G401 (cell line): ENCODE results near the gene SCUBE2. TPM values are rescaled to one million over a fixed set of nuclear protein-coding genes. Genes with fewer than 3 reads are reported as not detected.

Source experiments
- DNase-seq: peaks from one replicate; pipeline ENCODE4 v3.0.0-alpha.2; 2015; ENCODE audit warnings: low spot score
- in situ Hi-C: cut with HindIII; loops from 2 replicates; pipeline ENCODE4 v1.10.0; 2016; ENCODE audit warnings: low sequenced_read_pairs, mixed read lengths
- total RNA-seq: library from RNA; depleted of rRNA; stranded (reverse); fragments of >200 nt; shearing (Covaris generic); gene quantifications from 2 replicates; pipeline ENCODE4 v1.2.3, GENCODE V29; 2014; rRNA removed

Gene SCUBE2
- total RNA-seq: 0.06 TPM in 1 of 2 replicates, not detected in the other

DNA sequence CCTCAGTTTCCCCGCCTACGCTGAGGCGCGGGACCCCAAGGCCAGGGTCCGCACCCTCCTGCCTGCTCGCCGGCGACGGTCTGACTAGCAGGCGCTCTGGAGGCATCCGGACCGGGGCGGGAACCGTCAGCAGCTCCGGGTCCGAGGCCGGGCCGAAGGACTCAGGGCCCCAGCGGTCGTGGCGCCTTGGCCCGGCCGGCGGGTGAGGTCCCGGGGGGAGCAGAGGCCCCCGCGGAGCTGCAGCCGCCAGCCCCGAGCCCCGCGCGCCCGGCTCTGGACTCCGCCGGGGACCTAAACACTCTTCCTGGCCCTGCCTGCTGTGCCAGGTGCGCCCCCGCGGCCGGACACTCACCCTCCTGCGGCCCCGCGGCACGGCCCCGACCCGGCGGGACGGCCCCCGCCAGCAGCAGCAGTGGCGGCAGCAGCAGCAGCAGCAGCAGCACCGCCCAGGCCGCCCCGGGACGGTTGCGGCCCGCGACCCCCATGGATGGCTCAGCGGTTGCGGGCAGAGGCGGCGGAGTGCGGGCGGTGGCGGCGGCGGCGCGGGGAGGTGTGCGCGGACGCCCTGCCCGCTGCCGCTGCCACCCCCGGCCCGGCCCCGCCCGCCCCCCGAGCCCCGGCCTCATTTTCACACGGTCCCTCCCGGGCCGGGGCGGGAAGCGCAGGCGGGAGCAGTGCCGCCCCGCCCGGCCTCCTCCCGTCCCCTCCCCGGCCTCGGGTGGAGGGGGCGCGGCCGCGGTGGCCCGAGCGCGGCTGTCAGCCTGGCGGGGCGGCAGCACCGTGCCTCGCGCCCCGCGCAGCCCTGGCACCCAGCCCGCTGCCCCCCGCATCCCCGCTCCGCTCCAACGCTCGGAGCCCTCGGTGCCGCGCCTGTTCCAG is at the start of gene SCUBE2:
Gene SCUBE2 (minus strand): TSS at position 556 of the 879 bp plus-strand sequence. CDS start 71 bp downstream, at position 485.
- DNase-seq: no peak
- in situ Hi-C loops: no loop called here

DNA sequence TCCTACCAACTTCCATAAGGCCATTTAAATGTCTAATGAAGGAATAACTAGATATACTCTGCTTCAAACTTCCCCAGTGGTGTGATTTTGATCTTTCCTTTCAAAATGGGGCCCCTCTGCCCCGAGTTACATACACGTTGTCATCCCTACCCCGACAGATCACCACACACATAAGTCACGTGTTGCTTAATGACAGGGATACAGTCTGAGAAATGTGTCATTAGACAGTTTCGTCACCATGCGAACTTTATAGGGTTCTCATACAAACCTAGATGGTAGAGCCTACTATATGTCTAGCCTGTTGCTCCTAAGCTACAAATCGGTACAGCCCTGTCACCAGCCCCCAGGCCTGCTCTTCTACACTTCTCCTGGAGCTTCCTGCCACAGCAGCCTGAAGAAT is 49.8 kb upstream of the SCUBE2 start:
- in situ Hi-C loops: no loop called here
- DNase-seq: no peak

DNA sequence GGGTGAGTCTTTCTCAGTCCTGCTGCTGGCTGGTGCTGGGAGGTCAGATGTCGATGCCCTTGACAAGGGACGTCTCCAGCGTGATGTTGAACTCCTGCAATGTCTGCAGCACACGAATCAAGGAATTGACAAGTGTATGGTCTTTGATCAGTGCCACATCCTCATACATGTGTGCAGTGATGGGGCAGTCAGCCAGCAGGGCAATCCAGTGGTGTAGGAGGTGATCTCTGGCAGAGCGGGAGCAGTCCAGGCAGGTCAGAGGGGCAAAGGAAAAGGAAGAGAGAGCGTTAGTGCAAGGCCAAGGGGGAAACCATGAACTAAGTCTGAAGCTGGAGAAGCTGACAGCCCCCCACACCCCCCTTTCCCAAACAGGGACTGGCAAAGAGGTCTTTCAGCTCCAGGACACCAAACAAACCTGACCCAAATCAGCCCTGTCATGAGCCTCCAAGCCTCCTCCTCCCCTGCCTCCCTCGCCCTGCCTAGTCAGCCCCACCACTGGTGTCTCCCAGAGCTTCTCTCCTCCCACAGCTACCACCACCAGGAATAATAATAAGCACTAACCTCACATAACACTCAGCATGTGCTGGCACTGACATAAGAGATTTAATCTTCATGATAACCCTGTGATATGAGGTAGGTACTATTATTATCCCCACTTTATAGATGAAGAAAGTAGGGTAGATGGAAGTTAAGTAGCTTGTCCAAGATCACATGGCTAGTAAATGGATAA is 48.4 kb upstream of the SCUBE2 start:
- DNase-seq: no peak
- in situ Hi-C loops: no loop called here

DNA sequence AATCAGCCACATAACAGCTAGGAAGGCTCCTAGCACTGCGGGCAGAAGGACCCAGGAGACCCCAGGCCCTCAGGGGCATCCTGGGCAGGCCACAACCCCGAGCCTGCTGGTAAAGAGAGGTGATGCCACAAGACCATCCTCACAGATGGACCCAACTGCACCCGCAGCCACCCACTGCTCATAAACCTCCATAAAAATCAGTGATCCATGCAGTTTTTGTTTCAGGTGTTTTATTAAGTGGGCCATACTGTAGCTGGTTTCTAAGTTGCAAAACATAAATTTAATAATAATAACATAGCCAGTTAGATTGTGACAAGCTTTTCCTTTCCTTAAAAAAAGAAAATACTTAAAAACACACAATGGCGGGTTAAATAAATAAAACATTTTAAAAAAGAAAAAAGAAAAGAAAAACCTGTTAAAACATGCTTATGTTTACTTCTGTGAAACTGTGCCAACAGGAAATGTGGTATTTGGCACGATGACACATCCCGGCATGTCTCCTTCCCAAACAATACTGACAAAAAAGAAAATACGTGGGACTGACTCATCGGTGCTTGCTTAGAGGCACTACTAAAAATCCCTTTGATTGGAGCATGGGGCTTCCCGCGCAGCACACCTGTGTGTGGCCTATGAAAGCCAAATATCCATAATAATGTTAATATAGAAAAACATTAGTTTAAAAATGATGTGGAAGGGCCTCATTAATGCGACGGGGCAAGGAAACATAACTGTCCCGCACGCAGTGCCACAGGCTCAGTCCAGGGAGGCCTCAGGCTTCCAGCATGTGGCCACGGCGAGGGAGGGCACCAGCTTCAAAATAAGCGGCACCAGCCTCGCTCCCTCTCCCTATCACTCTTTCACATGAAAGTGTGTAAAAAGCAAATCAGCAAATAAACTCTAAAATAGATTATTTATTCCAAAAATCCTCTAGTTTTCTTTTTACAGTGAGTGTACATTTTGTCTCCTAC is 47.5 kb upstream of the SCUBE2 start:
- peak; percentile 69 for DNase-seq
- in situ Hi-C loops: no loop called here

DNA sequence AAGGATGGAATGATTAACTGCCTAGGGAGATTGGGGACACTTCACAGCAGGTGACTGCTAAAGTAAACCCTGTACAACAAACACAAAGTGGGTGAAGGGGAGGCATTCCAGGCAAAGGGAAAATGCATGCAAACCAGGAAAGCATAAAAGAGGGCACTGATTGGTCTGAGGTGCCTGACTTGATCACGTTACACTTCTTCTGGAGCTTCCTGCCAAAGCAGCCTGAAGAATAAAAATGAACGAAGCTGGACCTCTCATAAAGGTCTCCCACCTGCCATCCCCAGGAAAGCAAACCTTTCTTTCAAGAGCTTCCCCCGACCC is 46.7 kb upstream of the SCUBE2 start:
- DNase-seq: no peak
- in situ Hi-C loops: no loop called here

DNA sequence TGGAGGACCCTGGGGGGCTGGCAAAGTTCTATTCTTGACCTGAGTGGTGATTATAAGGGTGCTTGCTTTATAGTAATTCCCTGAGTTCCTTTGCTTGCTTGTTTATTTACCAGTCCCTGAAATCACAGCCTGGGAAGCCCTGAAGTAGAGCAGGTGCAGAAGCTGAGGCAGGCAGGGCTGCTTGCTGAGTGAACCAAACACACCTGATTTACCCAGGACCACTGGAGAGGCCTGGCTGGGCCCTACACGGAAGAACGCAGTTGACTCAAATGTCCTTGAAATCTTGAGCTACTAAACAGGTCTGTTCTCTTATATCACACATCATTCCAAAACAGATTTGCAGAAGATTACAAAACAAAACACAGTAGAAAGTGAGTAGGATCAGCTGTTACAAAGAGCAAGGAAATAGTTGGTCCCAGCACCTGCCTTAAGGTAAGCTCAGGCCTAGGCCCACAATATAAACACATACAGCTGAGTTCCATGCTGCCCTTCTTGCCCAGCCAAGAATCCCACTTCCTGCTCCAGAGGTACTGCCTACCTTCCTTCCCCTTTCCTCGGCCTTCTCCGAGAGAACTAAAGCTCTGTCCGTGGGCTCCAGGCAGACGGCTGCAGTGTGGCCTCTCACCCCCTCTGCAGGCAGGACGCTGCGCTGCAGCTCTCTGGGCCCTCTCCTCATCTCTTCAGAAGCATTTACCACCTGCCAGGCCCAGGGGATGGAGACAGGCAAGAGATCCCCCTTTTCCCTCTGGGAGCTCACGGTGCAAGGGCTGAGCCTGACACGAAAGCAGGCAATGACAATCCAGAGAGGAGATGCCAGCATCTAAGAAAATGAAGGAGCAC is 46.1 kb upstream of the SCUBE2 start:
- peak; percentile 91 for DNase-seq
- in situ Hi-C loops: no loop called here

DNA sequence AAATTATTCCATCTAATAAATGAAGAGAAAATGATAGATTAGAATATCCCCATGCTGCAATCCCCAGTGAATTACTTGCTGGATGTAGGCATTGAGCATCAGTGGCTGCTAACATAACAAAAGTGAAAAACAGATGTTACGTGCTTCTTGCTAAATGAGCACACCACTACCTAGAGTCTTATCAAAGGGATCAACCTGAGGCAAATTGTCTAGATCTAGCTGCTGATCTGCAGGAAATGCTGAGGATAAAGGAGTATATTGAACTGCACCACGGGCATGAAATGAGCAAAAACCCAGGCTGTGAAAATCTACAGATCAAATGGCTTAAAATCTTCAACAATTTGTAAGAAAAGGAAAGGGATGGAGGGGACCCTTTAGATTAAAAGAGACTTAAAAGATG is 45.3 kb upstream of the SCUBE2 start:
- in situ Hi-C loops: no loop called here
- DNase-seq: no peak

DNA sequence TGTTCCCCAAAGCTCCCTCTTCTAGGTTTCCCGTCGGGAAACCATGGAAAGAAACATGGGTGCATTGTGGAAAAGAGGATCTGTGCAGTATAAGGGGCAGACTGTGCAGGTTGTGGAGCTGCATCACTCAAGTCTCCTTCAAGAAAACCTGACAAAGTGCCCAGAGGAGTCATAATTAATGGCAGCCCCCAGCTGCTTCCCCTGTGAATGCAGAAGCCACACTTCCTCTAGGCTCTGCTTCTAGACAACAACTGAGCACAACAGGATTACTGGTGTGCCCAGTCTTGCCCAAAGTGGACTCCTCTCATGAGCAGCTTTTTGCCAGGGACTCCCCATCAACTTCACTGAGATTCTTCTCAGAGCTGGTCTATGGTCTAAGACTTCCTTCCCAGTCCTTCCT is 42.6 kb upstream of the SCUBE2 start:
- in situ Hi-C loops: no loop called here
- no peak for DNase-seq

DNA sequence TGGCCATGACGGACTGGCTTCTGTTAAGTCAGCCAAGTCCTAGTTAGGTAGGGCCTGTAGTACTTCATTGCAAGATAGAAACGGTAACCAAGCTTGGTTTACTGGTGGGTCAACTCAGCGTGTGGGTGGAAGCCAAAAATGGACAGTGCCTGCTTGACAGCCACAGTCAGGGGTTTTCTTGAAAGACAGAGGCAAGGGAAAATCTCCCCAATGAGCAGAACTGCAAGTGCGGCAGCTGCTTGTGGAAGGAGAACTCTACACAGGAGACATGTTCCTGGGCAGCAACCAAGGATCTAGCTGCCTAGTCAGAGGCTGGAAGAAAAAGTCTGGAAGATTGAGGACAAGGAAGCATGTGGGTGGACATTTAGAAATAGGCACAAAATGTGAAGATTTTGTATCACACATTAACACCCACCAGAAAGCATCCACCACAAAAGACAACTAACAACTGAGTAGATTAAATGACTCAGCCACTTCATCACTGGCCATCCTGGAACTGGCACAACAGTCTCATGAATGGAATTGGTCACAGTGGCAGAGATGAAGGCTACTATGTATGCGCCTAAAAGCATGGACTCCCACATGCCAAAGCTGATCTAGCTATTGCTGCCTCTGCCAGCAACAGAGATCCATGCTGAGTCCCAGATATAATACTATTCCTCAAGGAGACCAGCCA is 40.9 kb upstream of the SCUBE2 start:
- DNase-seq: no peak
- in situ Hi-C loops: no loop called here

DNA sequence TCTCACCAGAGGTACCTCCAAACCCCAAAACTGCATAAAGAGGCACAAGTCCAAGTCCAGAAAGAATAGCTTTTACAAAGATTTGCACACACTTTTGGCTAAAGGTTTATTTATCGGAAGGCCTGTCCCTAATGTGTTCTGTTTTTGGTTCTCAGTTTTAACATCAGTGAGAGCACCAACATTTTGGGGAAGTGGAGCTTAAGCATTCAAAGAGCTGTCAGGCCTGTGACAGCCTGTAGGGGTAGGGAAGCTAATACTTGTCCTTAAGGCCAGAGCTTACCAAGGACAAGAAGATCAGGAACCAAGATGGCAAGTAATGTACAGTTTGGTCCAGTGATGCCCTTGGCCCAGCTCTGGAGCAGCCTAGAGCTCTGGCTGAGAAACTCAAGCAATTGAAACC is 38.9 kb upstream of the SCUBE2 start:
- DNase-seq: no peak
- in situ Hi-C loops: no loop called here

DNA sequence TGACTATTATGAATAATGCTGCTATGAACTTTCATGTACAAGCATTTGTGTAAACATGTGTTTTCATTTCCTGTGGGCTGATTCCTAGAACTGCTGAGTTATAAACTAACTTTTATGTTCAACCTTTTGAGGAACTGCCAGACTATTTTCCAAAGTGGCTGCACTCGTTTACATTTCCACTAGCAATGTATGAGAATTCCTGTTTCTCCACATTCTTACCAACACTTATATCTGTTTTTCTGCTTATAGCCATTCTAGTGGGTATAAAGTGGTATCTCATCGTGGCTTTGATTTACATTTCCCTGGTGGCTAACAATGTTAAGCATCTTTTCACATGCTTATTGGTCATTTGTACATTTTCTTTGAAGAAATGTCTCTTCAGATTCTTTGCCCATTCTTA is 35.2 kb upstream of the SCUBE2 start:
- in situ Hi-C loops: no loop called here
- no peak for DNase-seq

DNA sequence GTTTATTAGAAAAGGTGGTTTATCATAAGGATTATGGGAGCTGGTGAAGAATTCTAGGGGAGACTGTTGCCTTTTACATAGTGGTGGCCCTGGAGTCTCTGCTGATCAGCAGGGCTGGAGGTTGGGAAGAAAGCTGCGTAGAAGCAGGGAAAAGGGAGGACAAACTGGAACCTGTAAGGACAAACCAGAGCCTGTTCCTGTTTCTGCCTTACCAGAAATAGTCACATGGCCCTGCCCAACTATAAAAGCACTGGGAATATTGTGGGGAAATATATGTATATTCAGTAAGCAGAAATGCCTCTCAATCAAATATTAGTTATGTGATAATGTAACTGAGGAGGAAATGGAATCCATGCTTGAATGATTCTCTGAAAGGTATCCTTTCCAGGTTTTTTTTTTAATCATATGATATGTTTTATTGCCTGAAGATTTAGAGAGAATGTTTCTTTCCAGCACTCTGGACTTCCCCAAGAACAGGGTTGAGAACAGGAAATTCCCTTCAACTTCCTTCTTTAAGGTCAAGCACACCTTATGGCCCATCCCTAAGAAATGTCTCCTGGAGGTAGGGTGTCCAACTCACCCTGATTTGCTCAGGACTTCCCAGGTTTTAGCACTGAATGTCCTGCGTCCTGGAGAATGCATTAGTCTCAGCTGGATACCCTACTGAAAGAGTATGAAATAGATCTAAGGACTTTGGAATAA is 33.9 kb upstream of the SCUBE2 start:
- in situ Hi-C loops: no loop called here
- no peak for DNase-seq

DNA sequence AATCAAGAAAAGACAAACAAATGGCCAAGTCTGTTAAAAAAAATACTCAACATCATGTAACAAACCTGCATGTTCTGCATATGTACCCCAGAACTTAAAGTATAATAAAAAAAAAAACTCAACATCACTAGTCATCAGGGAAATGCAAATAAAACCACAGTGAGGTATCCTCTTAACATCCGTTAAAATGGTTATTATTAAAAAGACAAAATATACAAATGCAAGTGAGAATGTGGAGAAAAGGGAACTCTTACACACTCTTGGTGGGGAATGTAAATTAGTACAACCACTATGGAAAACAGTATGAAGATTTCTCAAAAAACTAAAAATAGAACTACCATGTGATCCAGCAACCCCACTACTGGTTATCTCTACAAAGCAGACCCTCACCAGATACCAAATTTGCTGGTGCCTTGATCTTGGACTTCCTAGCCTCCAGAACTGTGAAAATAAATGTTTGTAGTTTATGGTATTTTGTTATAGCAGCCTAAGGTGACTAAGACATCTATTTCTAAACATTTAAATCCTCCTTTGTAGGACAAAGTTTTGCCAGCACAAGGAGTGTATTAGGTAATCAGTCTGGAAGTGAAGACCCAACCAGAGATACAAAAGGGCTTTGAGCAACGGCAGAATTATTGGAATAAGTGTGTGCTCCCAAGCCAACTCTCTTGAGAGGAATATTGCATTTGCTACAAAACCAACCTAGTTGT is 32.4 kb upstream of the SCUBE2 start:
- in situ Hi-C loops: no loop called here
- no peak for DNase-seq

DNA sequence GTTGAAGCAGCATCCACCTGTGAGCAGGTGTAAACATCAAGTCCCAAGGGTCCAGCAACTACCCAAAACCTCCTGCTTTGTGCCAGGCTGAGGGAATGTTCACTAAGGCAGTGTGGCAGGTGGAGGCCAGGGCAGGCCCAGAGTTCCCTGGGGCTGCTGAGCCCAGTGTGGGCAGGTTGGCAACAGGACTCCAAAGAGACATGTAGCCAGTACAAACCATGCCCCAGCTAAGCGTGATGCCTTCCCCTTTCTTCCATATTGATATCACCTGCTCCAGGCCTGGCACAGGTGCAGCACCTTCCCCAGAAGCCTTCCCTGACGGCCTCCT is 30.0 kb upstream of the SCUBE2 start:
- in situ Hi-C loops: no loop called here
- DNase-seq: no peak

DNA sequence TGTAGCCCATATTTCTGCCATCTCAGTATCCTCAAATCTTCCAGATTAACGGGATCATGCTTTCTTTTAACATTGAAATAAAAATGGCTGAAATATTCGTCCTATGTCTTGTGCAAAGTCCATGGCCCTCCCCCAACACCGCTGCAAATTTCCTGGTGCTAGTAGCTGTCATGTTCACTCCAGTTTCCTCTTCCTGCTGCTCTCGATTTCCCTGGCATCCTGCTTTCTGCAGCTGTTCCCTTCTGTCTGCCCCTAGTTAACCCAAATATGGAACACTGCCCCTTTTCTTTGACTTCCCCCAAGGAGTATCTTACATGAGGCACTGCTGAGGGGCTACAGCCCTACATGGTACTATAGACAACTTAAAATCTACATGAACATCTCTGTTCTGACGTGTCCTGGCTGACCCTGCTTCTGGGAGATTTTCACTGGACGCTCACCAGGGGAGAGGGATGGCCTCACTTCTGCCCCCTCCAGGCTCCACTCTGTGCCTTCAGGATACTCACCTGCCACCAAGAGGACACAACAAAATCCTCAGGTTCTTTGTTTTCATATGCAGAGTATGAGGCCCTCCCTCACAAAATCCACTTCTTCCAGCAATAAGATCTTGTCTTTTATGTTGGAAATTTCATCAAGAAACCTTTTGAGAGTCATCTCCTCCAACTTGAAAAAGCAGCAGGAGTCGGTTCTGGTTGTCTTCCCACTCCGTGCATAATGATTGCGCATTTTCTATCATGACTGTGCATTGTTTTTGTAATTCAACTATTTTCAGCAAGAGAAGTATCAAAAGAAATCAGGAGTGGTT is 29.5 kb upstream of the SCUBE2 start:
- in situ Hi-C loops: no loop called here
- DNase-seq: no peak

DNA sequence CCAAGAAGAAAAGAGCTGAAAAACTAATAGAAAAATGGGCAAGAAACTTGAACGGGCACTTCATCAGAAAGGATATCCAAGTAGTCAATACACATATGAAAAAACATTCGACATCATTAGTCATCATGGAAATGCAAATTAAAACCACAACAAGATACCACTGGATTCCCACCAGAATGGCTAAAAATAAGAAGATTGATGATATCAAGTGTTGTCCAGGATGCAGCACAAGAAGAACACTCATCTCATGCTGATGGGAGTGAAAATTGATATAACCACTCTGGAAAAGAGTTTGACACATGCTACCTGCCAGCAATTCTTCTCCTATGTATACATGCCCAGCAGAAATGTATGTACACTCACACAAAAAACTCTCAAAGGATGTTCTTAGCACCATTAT is 26.9 kb upstream of the SCUBE2 start:
- no peak for DNase-seq
- in situ Hi-C loops: no loop called here
